GM19328 (cell line): ENCODE data around the gene SLC24A1.
"Not testable (repeated sequence)": the region's sequence is repeated elsewhere in the genome, so short reads cannot be mapped to it uniquely, and the experiment has no call there.

Experiments
- ATAC-seq: cut with Tn5 transposase; IDR thresholded peaks from one replicate; pipeline ENCODE4 v1.9.1; 2021; ENCODE audit warnings: mild to moderate bottlenecking, moderate library complexity; ENCODE audit not compliant: unreplicated experiment

SLC24A1 gene

GRCh38 chr15:65615887-65616286 lies 5.9 kb upstream of the SLC24A1 start:
- ATAC-seq = not testable (repeated sequence)

GRCh38 chr15:65618560-65619109 lies 3.1 kb upstream of the SLC24A1 start:
- no peak for ATAC-seq

GRCh38 chr15:65619626-65620290 lies 2.0 kb upstream of the SLC24A1 start:
- no peak for ATAC-seq

DNA sequence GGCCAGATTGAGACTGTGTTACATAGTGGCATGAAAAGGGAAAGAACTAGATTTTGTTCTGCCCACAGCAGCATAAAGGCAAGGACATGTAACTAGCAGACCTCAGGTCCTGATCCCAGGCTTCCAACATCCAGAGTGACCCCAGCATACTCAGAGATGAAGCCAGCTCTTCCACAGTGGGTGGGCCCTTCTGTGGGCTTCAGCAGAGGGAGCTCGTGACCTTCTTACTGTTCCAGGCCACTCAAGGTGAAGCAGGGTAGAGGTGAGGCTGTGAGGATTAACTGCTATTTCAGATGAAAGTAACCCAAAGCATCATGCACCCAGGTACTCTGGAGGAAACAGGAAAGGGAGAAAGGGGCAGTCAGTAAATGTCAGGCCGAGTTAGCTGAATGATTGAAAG lies 905 bp upstream of the SLC24A1 start:
- ATAC-seq = no peak

GRCh38 chr15:65623103-65623502 lies 1.4 kb downstream of the SLC24A1 start:
- ATAC-seq = no peak

- no peak for ATAC-seq
Measured at GRCh38 chr15:65626856-65627255, 5.1 kb downstream of the SLC24A1 start.

GRCh38 chr15:65629548-65629947 lies 7.8 kb downstream of the SLC24A1 start:
- ATAC-seq = no peak

DNA sequence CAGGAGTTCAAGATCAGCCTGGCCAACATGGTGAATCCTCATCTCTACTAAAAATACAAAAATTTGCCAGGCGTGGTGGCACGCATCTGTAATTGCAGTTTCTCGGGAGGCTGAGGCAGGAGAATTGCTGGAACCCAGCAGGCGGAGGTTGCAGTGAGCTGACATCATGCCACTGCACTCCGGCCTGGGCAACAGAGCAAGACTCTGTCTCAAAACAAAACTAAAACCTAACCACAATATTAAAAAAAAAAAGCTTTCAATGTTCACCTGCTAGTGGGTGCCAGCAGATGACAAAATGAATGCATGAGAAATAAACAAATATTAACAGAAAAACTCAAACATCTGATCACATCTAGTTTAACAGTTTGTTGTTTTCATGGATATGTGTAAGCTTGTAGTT lies 9.0 kb downstream of the SLC24A1 start:
- ATAC-seq = no peak

DNA sequence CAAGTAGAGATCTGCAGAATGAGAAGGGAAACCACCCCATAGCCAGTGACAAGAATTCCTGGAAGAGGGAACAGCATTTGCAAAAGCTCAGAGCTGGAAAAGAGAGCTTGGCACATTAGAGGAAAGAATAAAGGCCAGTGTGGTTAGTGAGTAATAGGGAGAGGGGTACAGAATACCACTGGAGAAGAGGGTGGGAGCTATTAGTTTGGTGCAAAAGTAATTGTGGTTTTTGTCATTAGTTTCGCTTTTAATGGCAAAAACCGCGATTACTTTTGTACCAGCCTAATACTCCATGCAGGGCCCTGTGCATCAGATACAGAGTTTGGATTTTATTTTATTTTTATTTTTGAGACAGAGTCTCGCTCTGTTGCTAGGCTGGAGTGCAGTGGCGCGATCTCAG lies 9.8 kb downstream of the SLC24A1 start:
- ATAC-seq = no peak

DNA sequence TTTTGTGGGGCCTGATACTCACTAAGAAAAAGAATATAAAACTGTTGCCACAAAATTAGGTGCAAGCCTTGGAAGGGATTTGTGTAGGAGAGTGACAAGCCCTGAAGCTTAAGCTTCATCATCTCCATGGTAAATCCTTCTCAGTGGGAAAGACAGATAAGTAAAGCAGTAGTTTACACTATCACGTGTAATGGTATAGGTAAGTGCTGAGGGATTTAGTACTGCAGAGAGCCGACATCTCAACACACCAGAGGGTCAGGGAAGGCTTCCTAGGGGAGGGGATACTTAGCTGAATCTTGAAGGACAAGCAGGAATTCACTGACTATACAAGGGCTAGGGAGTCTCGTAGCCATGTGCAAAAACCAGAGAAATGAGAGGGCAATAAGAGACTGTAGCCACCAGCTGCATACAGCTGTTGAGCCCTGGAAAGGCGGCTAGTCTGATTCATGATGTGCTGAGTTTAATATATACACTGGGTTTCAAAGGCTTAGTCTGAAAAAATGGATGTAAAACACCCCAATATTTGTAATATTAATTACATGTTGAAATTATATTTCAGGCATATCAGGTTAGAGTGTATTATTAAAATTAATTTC lies 11.1 kb downstream of the SLC24A1 start:
- no peak for ATAC-seq

DNA sequence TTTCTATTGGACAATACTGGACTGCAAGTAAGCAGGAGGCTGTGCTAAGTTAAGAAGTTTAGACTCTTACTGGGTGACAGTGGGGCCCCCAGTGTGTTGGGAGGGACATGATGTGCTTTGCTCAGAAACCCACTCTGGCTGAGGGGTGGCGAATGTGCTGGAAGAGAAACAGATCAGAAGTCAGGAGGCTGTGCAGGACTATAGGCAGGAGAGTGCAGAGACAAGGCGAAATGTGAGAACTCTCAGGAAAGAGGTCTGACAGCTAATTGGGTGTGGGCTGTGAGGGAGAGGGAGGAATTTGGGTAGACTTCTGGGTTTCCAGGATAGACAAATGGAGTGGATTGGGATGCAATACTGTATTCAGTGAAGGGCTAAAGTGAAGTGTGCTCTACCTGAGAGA lies 12.0 kb downstream of the SLC24A1 start:
- ATAC-seq = no peak

GRCh38 chr15:65634356-65634755 lies 12.6 kb downstream of the SLC24A1 start:
- no peak for ATAC-seq

DNA sequence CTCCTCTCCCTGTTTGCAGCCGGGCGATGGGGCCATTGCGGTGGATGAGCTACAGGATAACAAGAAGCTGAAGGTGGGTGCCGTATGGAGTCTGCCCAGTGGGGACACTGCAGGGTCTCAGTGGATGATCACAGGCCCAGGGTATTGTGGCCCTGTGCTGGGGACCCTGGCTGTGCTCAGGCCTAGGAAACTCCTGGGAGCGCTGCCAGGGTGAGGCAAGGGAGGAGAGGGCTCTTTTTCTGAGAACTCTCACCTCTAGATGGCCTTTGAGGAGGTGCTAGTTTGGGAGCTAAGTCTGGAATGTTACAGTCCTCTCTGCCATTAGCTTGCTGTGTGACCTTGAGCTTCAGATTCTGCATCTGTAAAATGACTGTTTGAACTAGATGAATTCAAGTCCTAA lies 16.4 kb downstream of the SLC24A1 start:
- no peak for ATAC-seq

- ATAC-seq = no peak
Measured at GRCh38 chr15:65638681-65639089, 16.9 kb downstream of the SLC24A1 start.

DNA sequence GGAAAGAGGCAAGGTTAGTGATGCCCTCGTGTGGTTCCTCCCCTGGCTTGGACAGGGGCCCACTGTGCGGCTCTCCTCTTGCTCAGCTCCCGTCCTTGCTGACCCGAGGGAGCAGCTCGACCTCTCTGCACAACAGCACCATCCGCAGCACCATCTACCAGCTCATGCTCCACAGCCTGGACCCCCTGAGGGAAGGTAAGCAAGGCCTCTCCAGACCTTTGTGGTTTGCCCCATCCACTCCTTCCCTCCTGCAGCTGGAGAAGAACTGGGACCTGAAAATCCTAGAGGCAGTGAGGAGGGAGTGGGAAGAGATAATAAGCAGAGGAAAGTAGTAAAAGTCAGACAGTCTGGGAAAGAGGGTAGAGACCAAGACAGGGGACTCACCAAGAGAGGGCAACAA lies 17.8 kb downstream of the SLC24A1 start:
- no peak for ATAC-seq

- no peak for ATAC-seq
Measured at GRCh38 chr15:65641768-65642475, 20.2 kb downstream of the SLC24A1 start.

DNA sequence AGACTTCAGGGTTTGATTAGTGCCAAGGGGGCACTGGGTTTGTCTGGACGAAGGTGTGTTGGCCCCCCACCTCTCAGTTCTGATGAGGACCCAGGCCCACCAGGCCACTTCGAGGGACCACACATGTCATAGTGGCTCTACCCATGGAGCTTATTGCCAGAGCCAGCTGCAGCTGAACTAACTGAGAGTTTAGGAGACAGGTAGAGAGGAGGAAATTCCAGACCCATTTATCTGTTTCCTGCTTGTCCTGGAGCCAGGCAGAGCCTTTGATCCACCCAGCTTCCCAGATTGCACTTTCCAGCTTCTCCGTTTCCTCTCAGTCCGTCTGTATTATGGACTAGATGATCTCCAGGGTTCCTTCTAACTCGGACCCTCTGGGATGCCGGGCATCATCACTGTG lies 20.9 kb downstream of the SLC24A1 start:
- no peak for ATAC-seq

DNA sequence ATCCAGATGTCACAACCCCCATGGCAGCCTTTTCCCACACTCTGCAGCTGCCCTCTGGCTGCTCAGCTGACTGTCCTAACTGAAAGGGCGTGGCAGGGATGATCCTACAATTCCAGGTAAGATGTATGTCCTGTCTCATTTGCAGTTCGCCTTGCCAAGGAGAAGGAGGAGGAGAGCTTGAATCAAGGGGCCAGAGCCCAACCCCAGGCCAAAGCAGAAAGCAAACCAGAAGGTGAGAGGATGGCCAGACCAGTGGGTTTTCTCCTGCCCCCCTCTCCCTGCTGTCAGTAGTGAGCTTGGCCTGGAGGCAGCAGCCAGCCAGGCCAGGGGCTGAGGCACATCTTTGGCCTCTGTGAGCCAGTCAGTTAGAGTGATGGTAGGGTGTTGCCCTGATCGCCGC lies 22.5 kb downstream of the SLC24A1 start:
- ATAC-seq = no peak

- ATAC-seq = no peak
Measured at GRCh38 chr15:65645392-65645791, 23.7 kb downstream of the SLC24A1 start.

DNA sequence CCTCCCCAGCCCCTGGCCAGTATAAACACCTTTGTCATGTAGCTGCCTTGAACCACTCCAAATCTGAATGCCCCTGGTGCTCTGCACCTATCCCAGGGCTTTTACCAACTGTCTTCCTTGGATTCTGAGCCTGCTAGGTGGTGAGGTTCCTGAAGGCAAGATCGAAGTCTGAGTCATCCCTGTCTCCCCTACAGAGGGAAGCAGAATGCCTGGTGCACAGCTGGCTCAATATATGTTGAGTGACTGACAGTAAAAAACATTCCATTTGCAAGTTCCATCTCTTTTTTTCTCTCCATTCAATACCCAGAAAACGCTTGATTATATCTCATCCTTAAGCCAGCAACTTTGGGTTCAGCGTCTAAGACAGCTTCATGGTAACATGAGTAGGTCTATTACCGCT lies 24.7 kb downstream of the SLC24A1 start:
- ATAC-seq = no peak

DNA sequence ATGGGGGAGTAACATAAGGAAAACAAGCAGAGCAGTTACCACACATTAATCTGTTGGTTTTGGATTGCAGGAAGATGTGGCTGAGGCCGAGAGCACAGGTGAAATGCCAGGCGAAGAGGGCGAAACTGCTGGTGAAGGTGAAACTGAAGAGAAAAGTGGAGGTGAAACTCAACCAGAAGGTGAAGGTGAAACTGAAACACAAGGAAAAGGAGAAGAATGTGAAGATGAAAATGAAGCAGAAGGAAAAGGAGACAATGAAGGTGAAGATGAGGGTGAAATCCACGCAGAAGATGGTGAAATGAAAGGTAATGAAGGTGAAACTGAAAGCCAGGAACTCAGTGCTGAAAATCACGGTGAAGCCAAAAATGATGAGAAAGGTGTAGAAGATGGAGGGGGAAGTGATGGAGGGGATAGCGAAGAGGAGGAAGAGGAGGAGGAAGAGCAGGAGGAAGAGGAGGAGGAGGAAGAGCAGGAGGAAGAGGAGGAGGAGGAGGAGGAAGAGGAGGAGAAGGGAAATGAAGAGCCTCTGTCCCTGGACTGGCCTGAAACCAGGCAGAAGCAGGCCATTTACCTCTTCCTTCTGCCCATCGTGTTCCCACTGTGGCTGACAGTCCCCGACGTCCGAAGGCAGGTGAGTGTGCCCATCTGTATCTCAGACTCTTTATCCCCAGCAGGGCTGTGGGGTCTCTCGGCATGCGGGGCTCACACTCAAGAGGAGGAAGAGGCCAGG lies 28.7 kb downstream of the SLC24A1 start:
- no peak for ATAC-seq

DNA sequence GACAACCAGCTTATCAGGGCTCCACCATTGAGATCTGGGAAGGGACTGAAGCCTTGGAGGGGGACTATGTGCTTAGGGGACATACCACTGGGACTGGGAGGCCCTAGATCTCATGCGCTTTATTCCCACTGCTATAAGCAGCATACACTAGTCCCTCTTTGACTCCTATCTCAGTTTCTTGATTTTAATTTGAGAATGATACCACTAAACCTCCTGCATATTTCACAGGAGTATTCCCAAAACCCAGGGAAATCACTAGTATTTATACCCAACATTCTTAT lies 29.2 kb downstream of the SLC24A1 start:
- no peak for ATAC-seq
